NCI-H774 (cell line): ENCODE results near the gene HRC.
"Not testable (repeated sequence)": the region's sequence is repeated elsewhere in the genome, so short reads cannot be mapped to it uniquely, and the experiment has no call there.

Experiments used
- DNase-seq: peaks from one replicate; lab custom pipeline; 2025; lab: John Stamatoyannopoulos, UW

Gene HRC

GRCh38 chr19:49160450-49161189, 5.4 kb upstream of the HRC start:
- no peak for DNase-seq

GRCh38 chr19:49157445-49158224, 2.4 kb upstream of the HRC start, which contains the start of gene TRPM4:
TRPM4 (plus strand) TSS chr19:49157792; CDS start chr19:49157867, 75 bp downstream.
- DNase-seq, result peak; percentile 83

GRCh38 chr19:49155820-49156346, 687 bp upstream of the HRC start:
- no peak for DNase-seq

- DNase-seq, result no peak
Observed at GRCh38 chr19:49154279-49154678, 917 bp downstream of the HRC start.

GRCh38 chr19:49153167-49153809, 1.9 kb downstream of the HRC start:
- DNase-seq, result no peak

GRCh38 chr19:49152119-49152550, 3.1 kb downstream of the HRC start:
- DNase-seq, result no peak

- peak; percentile 81 for DNase-seq
Observed at GRCh38 chr19:49151267-49152118, 3.7 kb downstream of the HRC start.

GRCh38 chr19:49150944-49151243, 4.3 kb downstream of the HRC start:
- DNase-seq, result no peak

GRCh38 chr19:49150106-49150943, 4.9 kb downstream of the HRC start:
- peak; percentile 90 for DNase-seq

GRCh38 chr19:49149652-49150105, 5.5 kb downstream of the HRC start:
- DNase-seq, result peak; percentile 67

- DNase-seq, result peak; percentile 84
Observed at GRCh38 chr19:49148784-49149651, 6.2 kb downstream of the HRC start.

GRCh38 chr19:49148044-49148682, 7.0 kb downstream of the HRC start:
- DNase-seq, result no peak

- DNase-seq, result not testable (repeated sequence)
Observed at GRCh38 chr19:49146408-49146770, 8.8 kb downstream of the HRC start.

GRCh38 chr19:49145573-49146407, 9.4 kb downstream of the HRC start:
- DNase-seq, result peak; percentile 56

GRCh38 chr19:49142866-49143335, 12.3 kb downstream of the HRC start:
- peak; percentile 89 for DNase-seq

GRCh38 chr19:49141352-49141751, 13.8 kb downstream of the HRC start:
- no peak for DNase-seq

GRCh38 chr19:49140951-49141350, 14.2 kb downstream of the HRC start:
- no peak for DNase-seq

GRCh38 chr19:49136771-49137171, 18.4 kb downstream of the HRC start:
- no peak for DNase-seq
